Motor neuron (in vitro differentiated cells): ENCODE measurements around the gene ATRN. TPM values are rescaled to one million over a fixed set of nuclear protein-coding genes. Genes with fewer than 3 reads are reported as not detected.
A peak's percentile ranks its signal among the peaks of the same experiment; 100 is the strongest.

Experiments
- ATAC-seq, 8 experiments: fragments of 200-7000 bp; cut with Tn5 transposase; replicated peaks in 6 of 8; 2 replicates each; pipeline ENCODE4 v1.8.0; 2021; ENCODE audit warnings: mild to moderate bottlenecking in 8 of 8, moderate library complexity in 8 of 8
- H3K27ac ChIP-seq, 2 donors: fragments of 250-450 bp; sonication (Bioruptor Pico); 2 replicates each; pipeline ENCODE4 v1.9.0; 2021; ENCODE audit warnings: antibody characterized with exemption in 2 of 2, mild to moderate bottlenecking in 2 of 2, moderate library complexity in 1 of 2
- H3K4me1 ChIP-seq, 2 donors: fragments of 250-450 bp; sonication (Bioruptor Pico); replicated peaks in 1 of 2; 2 replicates each; pipeline ENCODE4 v1.6.1; 2021; ENCODE audit warnings: antibody characterized with exemption in 2 of 2, mild to moderate bottlenecking in 2 of 2, moderate library complexity in 1 of 2
- H3K4me3 ChIP-seq, 5 donors: fragments of 250-450 bp; sonication (Bioruptor Pico); 2 replicates each; pipeline ENCODE4 v1.9.0; 2021; ENCODE audit warnings: antibody characterized with exemption in 5 of 5, mild to moderate bottlenecking in 5 of 5, moderate library complexity in 4 of 5
- WGBS, 10 experiments: fragments of 450-650 bp; shearing (Covaris generic); methylation state at CpG; one replicate each; pipeline ENCODE4 v1.0.0; 2022; 5-methylcytosine and 5-hydroxymethylcytosine counted together
- in situ Hi-C, 9 experiments: fragments of 400-800 bp; cut with MboI; loops; one replicate each; pipeline ENCODE4 v1.15.0; 2021; ENCODE audit warnings: low sequenced_read_pairs in 9 of 9, low pct_unique_long_range_greater_than_20kb in 2 of 9; ENCODE audit not compliant: unreplicated experiment in 9 of 9
- total RNA-seq, 8 experiments: library from RNA; unstranded; fragments of 300-600 nt; gene quantifications; 2 replicates each; pipeline versions ENCODE4 v1.2.3 to v1.2.4, GENCODE V29; 2022

ATRN gene
- total RNA-seq, 8 experiments from 2014 or later = 21.7 to 50.0 (median 25.0) TPM

GRCh38 chr20:3663031-3663701, 192.3 kb downstream of the ATRN start, which contains the start of gene GFRA4:
Gene GFRA4 (minus strand): TSS chr20:3663399. CDS start chr20:3663399, 0 bp downstream.
- no peak within 1 kb of the TSS for H3K27ac ChIP-seq
- peaks cover 11 to 12% of the 10 kb centered on the region in 2 donors for H3K4me1 ChIP-seq
- 48 to 90% (median 63%) methylated on average over 1 to 9 of the region's 19 CpGs; no CpG with 5 or more reads in 5 of the 10 experiments for WGBS, 10 experiments
- no peak within 1 kb of the TSS for H3K4me3 ChIP-seq
- ATAC-seq = no peak
- in situ Hi-C loops = no loop called here

- in situ Hi-C loops = no loop called here
- 27 to 96% (median 71%) methylated on average over 1 to 2 of the region's 2 CpGs; no CpG with 5 or more reads in 3 of the 10 experiments for WGBS, 10 experiments
These were observed 193.0 kb downstream of the ATRN start for GRCh38 chr20:3663858-3664257.

GRCh38 chr20:3667434-3668037, 196.7 kb downstream of the ATRN start:
- ATAC-seq = peak in 1 of 8 experiments; percentile 5
- Histone ChIP-seq H3K4me1 (no peaks in the 10 kb centered on the region), H3K4me3 (no peak overlapping the region), H3K27ac (no peak overlapping the region)
- in situ Hi-C loops = no loop called here
- 83 to 100% (median 95%) methylated on average over 1 to 2 of the region's 8 CpGs; no CpG with 5 or more reads in 6 of the 10 experiments for WGBS, 10 experiments

More at GRCh38 chr20:3663858-3664257, 193.0 kb downstream of the ATRN start:
- no peak for ATAC-seq
- Histone ChIP-seq H3K4me1 (peaks cover 4 to 5% of the 10 kb centered on the region in 2 donors), H3K27ac (no peak overlapping the region), H3K4me3 (no peak overlapping the region)

GRCh38 chr20:3669710-3670367, 199.0 kb downstream of the ATRN start:
- H3K27ac ChIP-seq = no peak overlapping the region
- 57 to 80% (median 66%) methylated on average over 1 to 7 of the region's 13 CpGs; no CpG with 5 or more reads in 7 of the 10 experiments for WGBS, 10 experiments
- in situ Hi-C loops = no loop called here
- H3K4me1 ChIP-seq = no peaks in the 10 kb centered on the region
- no peak overlapping the region for H3K4me3 ChIP-seq
- no peak for ATAC-seq

GRCh38 chr20:3670511-3670910, 199.7 kb downstream of the ATRN start:
- no peak overlapping the region for H3K27ac ChIP-seq
- peak in 6 of 8 experiments; percentile 22 to 66 (median 60) for ATAC-seq
- 41 to 80% (median 55%) methylated on average over 1 to 5 of the region's 6 CpGs; no CpG with 5 or more reads in 3 of the 10 experiments for whole genome bisulfite sequencing, 10 experiments
- in situ Hi-C loops = no loop called here
- no peaks in the 10 kb centered on the region for H3K4me1 ChIP-seq
- no peak overlapping the region for H3K4me3 ChIP-seq

GRCh38 chr20:3670945-3671344, 200.1 kb downstream of the ATRN start:
- H3K27ac ChIP-seq = no peak overlapping the region
- 56 to 93% (median 81%) methylated on average over 2 to 7 of the region's 10 CpGs; no CpG with 5 or more reads in 6 of the 10 experiments for WGBS, 10 experiments
- in situ Hi-C loops = no loop called here
- ATAC-seq = peak in 2 of 8 experiments; percentile 14 to 15
- H3K4me1 ChIP-seq = no peaks in the 10 kb centered on the region
- H3K4me3 ChIP-seq = no peak overlapping the region

GRCh38 chr20:3671986-3672546, 201.2 kb downstream of the ATRN start:
- ATAC-seq = no peak
- Histone ChIP-seq H3K4me3 (no peak overlapping the region), H3K27ac (no peak overlapping the region), H3K4me1 (peaks cover 3 to 4% of the 10 kb centered on the region in 2 donors)
- in situ Hi-C loops = no loop called here
- 20 to 96% (median 63%) methylated on average over 1 to 6 of the region's 23 CpGs; no CpG with 5 or more reads in 5 of the 10 experiments for WGBS, 10 experiments

- 10 to 85% (median 23%) methylated on average over 4 to 14 of the region's 58 CpGs; no CpG with 5 or more reads in 5 of the 10 experiments for WGBS, 10 experiments
- H3K4me3 ChIP-seq = no peak overlapping the region
- peaks cover 3 to 4% of the 10 kb centered on the region in 2 donors for H3K4me1 ChIP-seq
- no peak overlapping the region for H3K27ac ChIP-seq
- in situ Hi-C loops = no loop called here
- no peak for ATAC-seq
These were observed 201.8 kb downstream of the ATRN start for GRCh38 chr20:3672547-3673171.

- in situ Hi-C loops = no loop called here
- WGBS, 10 experiments = 88 to 96% (median 92%) methylated on average over 4 to 12 of the region's 90 CpGs; no CpG with 5 or more reads in 6 of the 10 experiments
- Histone ChIP-seq H3K4me1 (peaks cover 3 to 4% of the 10 kb centered on the region in 2 donors), H3K27ac (no peak overlapping the region), H3K4me3 (no peak overlapping the region)
- no peak for ATAC-seq
These were observed 202.6 kb downstream of the ATRN start for GRCh38 chr20:3673221-3674070.

- in situ Hi-C loops = no loop called here
- ATAC-seq = no peak
- H3K4me1 ChIP-seq = peaks cover 3 to 4% of the 10 kb centered on the region in 2 donors
- 33 to 80% (median 73%) methylated on average over 2 to 6 of the region's 10 CpGs; no CpG with 5 or more reads in 5 of the 10 experiments for WGBS, 10 experiments
- H3K4me3 ChIP-seq = no peak overlapping the region
- H3K27ac ChIP-seq = no peak overlapping the region
These were observed 203.6 kb downstream of the ATRN start for GRCh38 chr20:3674447-3674846.

GRCh38 chr20:3674995-3675900, 204.4 kb downstream of the ATRN start:
- Histone ChIP-seq H3K27ac (no peak overlapping the region), H3K4me1 (peaks cover 3 to 4% of the 10 kb centered on the region in 2 donors), H3K4me3 (no peak overlapping the region)
- 0 to 75% (median 27%) methylated on average over 1 to 3 of the region's 13 CpGs; no CpG with 5 or more reads in 3 of the 10 experiments for WGBS, 10 experiments
- in situ Hi-C loops = no loop called here
- ATAC-seq = no peak
